HL-60 (cell line): ENCODE results near the gene ARID5B.

Source experiments
- DNase-seq, 2 experiments: peaks; one replicate each; pipeline ENCODE4 v3.0.0-alpha.2; 2010 to 2020; ENCODE audit warnings: low read depth in 1 of 2, low spot score in 1 of 2
- H3K27ac ChIP-seq: fragments of 250-450 bp; sonication (Bioruptor Pico); replicated peaks from 2 replicates; pipeline ENCODE4 v1.5.1; 2020; ENCODE audit warnings: mild to moderate bottlenecking, moderate library complexity
- H3K27me3 ChIP-seq: fragments of 250-450 bp; sonication (Bioruptor Pico); 2 replicates; pipeline ENCODE4 v1.5.1; 2021; ENCODE audit warnings: mild to moderate bottlenecking, moderate library complexity; ENCODE audit not compliant: insufficient read depth, poor library complexity, severe bottlenecking
- H3K4me3 ChIP-seq: replicated peaks from 2 replicates; pipeline ENCODE4 v1.5.1; 2011; ENCODE audit warnings: mild to moderate bottlenecking, control low read depth, low read length; ENCODE audit not compliant: insufficient read depth
- GABPA ChIP-seq: IDR thresholded peaks from 2 replicates; pipeline ENCODE4 v1.6.1; 2012; ENCODE audit warnings: low read depth
- POLR2AphosphoS5 ChIP-seq: IDR thresholded peaks from 2 replicates; pipeline ENCODE4 v1.6.1; 2012; ENCODE audit warnings: low read depth
- SPI1 ChIP-seq: IDR thresholded peaks from 2 replicates; pipeline ENCODE4 v1.6.1; 2012; ENCODE audit warnings: low read depth, mild to moderate bottlenecking, borderline replicate concordance
- TF ChIP-seq, protein P1 (sequence below): IDR thresholded peaks from one replicate; pipeline ENCODE4 v1.5.1; 2011; ENCODE audit warnings: low read length, control low read depth, inconsistent platforms; ENCODE audit not compliant: insufficient read depth
- TF ChIP-seq, protein P2 (sequence below): IDR thresholded peaks from 2 replicates; pipeline ENCODE4 v1.6.1; 2012; ENCODE audit warnings: low read depth; ENCODE audit not compliant: insufficient replicate concordance

The ARID5B gene

DNA sequence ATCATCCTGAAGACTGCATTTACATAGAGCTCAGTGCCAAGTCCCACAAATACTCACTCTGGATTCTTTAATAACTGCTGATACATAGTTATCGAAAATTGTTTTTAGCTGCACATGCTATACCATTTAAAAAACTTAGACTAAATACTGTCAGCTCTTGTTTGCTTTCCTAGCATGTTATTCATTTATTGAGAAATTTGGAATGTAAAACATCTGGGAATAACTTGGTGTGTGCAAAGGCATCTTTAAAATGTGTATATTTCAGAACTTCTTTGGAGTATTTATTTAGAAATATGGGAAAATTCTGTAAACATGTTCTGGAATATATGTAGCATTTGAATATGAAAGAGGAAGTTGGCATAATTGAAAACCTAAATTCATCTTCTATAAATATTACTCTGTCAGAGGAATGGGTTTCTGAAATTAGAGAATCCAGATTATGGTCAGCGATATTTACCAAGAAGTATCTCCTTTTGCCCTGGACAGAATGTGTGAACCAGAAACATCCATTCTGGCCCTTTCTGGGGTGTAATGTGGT is 119.7 kb downstream of the ARID5B start:
- no peak for TF ChIP-seq GABPA
- TF ChIP-seq SPI1, result no peak
- TF ChIP-seq, protein P1, sequence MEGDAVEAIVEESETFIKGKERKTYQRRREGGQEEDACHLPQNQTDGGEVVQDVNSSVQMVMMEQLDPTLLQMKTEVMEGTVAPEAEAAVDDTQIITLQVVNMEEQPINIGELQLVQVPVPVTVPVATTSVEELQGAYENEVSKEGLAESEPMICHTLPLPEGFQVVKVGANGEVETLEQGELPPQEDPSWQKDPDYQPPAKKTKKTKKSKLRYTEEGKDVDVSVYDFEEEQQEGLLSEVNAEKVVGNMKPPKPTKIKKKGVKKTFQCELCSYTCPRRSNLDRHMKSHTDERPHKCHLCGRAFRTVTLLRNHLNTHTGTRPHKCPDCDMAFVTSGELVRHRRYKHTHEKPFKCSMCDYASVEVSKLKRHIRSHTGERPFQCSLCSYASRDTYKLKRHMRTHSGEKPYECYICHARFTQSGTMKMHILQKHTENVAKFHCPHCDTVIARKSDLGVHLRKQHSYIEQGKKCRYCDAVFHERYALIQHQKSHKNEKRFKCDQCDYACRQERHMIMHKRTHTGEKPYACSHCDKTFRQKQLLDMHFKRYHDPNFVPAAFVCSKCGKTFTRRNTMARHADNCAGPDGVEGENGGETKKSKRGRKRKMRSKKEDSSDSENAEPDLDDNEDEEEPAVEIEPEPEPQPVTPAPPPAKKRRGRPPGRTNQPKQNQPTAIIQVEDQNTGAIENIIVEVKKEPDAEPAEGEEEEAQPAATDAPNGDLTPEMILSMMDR, result no peak
- TF ChIP-seq POLR2AphosphoS5, result no peak
- TF ChIP-seq, protein P2, sequence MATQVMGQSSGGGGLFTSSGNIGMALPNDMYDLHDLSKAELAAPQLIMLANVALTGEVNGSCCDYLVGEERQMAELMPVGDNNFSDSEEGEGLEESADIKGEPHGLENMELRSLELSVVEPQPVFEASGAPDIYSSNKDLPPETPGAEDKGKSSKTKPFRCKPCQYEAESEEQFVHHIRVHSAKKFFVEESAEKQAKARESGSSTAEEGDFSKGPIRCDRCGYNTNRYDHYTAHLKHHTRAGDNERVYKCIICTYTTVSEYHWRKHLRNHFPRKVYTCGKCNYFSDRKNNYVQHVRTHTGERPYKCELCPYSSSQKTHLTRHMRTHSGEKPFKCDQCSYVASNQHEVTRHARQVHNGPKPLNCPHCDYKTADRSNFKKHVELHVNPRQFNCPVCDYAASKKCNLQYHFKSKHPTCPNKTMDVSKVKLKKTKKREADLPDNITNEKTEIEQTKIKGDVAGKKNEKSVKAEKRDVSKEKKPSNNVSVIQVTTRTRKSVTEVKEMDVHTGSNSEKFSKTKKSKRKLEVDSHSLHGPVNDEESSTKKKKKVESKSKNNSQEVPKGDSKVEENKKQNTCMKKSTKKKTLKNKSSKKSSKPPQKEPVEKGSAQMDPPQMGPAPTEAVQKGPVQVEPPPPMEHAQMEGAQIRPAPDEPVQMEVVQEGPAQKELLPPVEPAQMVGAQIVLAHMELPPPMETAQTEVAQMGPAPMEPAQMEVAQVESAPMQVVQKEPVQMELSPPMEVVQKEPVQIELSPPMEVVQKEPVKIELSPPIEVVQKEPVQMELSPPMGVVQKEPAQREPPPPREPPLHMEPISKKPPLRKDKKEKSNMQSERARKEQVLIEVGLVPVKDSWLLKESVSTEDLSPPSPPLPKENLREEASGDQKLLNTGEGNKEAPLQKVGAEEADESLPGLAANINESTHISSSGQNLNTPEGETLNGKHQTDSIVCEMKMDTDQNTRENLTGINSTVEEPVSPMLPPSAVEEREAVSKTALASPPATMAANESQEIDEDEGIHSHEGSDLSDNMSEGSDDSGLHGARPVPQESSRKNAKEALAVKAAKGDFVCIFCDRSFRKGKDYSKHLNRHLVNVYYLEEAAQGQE, result no peak
- Histone ChIP-seq H3K27me3 (no peaks in the 10 kb centered on the region), H3K4me3 (no peak overlapping the region), H3K27ac (no peak overlapping the region)
- no peak for DNase-seq

DNA sequence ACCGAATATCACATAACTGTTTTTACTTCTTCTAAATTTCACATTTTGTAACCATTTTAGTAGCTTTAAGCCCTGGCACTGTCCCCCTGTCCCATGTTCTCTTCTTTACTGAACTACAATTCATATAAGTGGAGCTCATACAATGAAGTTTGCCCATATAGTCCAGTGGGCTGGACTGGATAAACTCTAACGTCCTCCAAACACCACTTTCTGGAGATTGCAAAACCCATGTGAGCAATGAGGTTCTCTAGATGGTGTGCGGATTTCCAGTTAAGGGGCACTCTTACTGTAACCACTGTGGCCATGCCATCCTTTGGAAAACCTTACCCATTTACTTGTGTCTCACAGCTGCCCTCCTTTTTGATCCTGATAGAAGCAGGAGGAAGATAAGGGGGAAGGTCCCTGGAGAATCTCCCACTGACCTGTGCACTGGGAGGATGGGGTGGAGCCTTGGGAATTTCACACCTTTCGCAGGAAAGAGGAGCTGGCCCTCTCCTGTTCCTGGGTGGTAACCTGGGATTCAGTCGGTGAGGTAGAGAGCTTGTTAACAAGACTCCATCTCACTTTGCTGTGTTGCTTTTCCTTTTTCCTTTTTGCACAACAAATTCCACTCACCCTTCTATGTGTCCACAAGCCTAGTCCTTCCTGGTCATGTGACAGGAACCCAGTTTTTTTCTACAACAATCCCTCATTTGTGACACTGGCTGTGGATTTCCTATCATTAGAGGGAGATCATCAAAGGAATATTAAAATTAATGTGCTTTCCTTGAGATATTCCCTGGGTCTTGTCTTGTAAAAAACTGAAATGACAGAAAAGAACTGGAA is 120.7 kb downstream of the ARID5B start:
- Histone ChIP-seq H3K4me3 (no peak overlapping the region), H3K27me3 (no peaks in the 10 kb centered on the region), H3K27ac (no peak overlapping the region)
- no peak for DNase-seq
- TF ChIP-seq POLR2AphosphoS5 (no peak), SPI1 (no peak), GABPA (no peak)
- TF ChIP-seq, protein P2, result no peak
- TF ChIP-seq, protein P1, result no peak

DNA sequence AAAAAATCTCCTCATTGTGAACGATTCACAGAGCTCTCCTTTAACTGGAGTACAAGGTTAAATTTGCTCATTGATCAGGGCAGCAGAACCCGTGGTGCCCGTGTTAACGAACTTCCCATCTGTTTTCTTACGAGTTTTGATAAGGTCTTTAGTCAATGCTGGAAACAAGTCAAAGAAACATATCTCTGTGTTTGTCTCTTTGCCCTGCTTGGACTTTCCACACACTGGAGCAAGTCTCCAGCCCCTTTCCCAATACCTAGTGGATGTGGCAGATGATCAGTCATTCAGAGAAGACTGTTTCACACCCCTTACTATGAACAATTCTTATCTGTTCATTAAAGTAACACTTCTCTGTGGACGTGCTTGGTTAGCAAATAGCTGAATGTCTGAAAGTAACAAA is 121.3 kb downstream of the ARID5B start:
- Histone ChIP-seq H3K27ac (no peak overlapping the region), H3K27me3 (no peaks in the 10 kb centered on the region), H3K4me3 (no peak overlapping the region)
- no peak for DNase-seq
- TF ChIP-seq POLR2AphosphoS5, result no peak
- TF ChIP-seq, protein P1, result no peak
